Dermis microvascular lymphatic vessel endothelial cell (primary cell): ENCODE measurements around the gene ELL2. TPM values are rescaled to one million over a fixed set of nuclear protein-coding genes. Genes with fewer than 3 reads are reported as not detected.
"Not testable (repeated sequence)": the region's sequence is repeated elsewhere in the genome, so short reads cannot be mapped to it uniquely, and the experiment has no call there.

Experiments used
- DNase-seq, 2 donors: peaks; one replicate each; pipeline versions ENCODE4 v3.0.0 to v3.0.0-alpha.2; 2010; ENCODE audit warnings: low read depth in 2 of 2
- total RNA-seq: library from RNA; depleted of rRNA; stranded (reverse); fragments of >200 nt; gene quantifications from 2 replicates; pipeline ENCODE4 v1.2.1, GENCODE V29; 2014

ELL2 gene
- total RNA-seq, 1 donor from 2014 or later: 8.0 TPM

GRCh38 chr5:95931079-95931833 lies 30.4 kb downstream of the ELL2 start:
- peak; percentile 12 to 58 for DNase-seq

DNA sequence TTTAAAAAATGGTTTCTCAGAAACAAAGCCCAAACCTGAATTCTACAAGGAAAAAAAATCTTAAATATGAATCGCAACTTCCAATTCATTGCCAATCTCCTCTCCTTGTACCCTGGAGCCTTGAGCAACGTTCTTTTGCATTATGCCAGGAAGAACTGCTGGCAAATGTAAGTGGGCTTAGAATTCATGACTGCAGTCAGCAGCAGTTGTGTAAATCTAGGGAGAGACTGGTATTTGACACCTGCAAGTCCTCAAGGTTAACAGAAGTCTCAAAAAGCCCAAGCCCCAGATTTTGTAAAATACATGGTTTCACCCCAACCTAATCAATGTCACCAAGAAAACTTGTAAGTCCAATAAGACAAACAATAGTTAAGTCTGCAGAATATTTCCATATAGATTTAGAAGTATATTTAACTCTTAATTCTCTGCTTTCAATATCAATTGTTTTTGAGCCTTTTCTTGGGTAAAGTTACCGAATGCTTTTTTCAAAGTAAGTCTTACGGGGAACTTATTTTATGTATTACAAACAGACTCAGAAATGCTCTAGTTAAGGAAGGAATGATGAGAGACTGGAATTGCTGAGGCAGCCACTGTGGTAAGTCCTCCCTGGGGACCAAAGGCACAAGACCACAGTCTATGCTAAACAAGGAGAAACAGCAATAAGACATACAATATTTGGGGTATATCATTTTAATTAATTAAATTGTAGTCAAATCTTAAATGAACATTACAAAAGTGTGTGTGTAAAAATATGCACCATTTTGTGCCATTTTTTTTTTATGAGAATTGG lies 31.3 kb downstream of the ELL2 start:
- DNase-seq: no peak

GRCh38 chr5:95928724-95929253 lies 32.9 kb downstream of the ELL2 start:
- no peak for DNase-seq

GRCh38 chr5:95927927-95928723 lies 33.5 kb downstream of the ELL2 start:
- DNase-seq: peak; percentile 6 to 46

DNA sequence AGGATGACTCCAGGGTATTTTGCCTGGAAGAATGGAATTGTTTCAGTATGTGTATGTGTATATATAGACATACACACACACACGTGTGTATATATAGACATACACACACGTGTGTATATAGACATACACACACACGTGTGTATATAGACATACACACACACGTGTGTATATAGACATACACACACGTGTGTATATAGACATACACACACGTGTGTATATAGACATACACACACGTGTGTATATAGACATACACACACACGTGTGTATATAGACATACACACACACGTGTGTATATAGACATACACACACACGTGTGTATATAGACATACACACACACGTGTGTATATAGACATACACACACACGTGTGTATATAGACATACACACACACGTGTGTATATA lies 34.4 kb downstream of the ELL2 start:
- DNase-seq: not testable (repeated sequence)

- no peak for DNase-seq
These were observed 35.7 kb downstream of the ELL2 start for GRCh38 chr5:95925939-95926338.

DNA sequence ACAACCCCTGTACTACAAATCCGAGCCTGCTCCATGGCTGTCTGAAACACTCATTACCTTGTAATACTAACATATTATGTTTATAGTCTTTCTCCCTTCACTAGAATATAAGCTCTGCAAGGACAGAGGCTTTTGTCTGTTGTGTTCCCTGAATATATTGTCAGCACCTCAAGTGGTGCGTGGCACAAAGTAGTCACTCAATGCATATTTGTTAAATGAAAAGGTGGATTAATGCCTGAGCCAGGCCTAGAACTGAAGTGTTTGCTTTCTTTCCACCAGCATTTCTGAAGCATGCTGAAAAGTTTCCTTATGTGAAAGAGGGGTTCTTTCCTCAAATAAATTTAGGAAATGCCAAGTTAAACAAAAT lies 36.3 kb downstream of the ELL2 start:
- DNase-seq: no peak

GRCh38 chr5:95924720-95925377 lies 36.8 kb downstream of the ELL2 start:
- DNase-seq: no peak

GRCh38 chr5:95923918-95924544 lies 37.6 kb downstream of the ELL2 start:
- DNase-seq: no peak

DNA sequence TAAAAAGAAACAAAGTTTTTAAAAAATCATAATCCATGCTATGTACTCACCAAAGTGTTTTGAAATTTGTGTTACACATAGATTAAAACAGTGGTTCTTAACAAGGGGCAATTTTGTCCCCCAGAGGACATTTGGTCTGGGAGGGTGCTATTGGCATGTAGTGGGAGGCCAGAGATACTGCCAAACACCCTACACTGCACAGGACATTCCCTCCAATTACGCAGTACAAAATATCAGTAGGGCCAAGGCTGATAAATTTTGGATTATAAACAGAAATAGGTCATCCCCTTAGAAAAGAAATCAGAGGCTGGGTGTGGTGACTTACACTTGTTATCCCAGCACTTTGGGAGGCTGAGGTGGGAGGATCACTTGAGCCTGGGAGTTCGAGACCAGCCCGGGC lies 38.9 kb downstream of the ELL2 start:
- DNase-seq: no peak

DNA sequence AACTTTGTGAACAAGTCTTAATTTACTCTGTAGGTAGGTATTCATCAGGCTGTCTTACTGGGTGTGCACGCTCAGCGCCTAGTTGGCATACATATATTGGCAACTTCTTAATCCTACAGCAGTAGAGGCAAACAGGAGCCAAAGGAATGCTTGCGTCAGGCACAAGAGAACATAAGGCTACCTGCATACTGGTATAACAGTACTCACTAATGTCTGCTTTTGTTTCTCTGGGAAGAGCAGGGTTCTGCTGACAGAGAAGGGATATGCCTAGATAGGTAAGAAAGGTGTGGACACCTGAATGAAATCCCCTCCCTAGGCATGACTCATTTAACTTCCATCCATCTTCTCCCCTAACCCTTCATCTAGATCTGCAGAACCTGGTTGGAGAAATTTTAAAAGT lies 40.1 kb downstream of the ELL2 start:
- DNase-seq: no peak

DNA sequence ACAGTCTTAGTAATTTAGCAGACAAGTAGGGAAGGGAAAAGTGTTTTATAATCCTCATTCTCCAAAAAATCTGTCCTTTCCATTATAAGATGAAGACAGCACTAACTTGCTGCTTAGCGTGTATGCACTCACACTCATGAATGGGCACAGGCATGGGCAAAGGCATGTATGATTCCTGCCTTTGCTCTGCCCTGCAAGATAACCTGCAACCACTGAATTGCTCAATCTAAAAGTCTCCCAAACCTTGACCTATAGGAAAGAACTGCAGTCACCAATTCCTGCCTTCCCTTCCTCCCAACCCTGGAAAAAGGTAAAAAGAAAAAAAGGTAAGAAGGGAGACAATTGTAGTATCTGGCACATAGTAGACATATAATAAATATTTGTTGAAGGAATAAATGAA lies 40.8 kb downstream of the ELL2 start:
- DNase-seq: no peak

- DNase-seq: no peak
These were observed 42.0 kb downstream of the ELL2 start for GRCh38 chr5:95919658-95920057.

DNA sequence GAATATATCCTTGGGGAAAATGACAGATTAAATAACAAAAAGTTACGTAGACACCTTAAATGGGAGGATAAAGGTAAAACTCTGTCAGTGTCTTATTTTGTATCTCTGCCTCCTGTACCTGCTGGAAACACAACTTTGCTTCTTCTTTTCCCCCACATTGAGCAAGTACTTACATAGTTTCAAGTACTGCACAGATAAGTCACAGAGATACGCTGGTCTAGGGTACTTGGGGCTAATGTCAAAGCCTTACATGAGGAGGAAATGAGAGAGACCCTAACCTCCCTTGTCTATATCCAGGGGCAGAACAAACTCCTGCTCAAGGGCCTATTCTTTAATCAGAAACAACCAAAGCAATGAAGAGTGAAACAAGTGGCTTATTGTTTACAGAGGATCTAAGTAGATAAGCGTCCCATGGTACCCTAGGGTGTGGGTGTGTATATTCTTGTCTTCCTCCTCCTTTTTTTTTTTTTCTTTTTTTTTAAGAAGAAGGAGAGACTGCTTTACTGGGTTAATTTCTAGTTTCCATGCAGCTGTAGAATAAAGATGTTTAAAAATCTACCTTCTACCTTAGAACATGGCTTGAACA lies 43.1 kb downstream of the ELL2 start:
- DNase-seq: no peak

DNA sequence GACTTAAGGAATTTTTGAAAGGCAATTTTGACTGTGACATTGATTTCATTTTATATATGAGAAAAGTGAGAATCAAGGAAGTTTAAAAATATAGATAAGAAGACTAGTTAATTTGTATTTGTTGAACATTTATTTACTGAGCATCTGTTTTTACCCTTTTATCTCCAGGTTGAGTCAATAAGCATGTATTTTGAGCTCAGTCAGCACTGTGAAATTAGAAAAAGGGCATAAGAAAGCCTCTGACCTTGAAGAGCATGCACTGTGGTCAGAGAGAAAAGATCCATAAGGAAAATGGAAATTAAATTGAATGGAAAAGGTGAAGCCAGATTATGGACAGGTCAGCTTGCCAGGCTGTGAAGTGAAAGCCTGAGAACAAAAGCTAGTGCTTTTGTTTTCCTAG lies 44.4 kb downstream of the ELL2 start:
- no peak for DNase-seq

DNA sequence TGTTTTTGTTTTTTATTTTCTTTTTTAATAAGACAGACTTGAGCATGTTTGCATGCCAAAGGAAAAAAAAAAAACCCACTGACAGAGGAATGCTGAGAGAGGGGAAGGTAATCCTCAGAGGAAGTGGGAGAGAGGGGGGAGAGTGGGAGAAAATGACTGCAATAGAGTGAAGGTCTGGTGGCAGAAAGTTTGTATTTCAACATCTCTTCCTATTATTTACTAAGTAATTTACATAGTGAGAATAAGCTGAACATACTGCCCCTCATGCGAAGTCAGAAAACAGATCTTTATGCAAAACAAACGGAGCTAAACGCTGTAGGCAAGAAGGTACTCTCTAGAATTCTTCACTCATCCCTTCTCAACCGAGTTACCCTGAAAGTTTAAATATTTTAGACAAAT lies 45.0 kb downstream of the ELL2 start:
- no peak for DNase-seq

DNA sequence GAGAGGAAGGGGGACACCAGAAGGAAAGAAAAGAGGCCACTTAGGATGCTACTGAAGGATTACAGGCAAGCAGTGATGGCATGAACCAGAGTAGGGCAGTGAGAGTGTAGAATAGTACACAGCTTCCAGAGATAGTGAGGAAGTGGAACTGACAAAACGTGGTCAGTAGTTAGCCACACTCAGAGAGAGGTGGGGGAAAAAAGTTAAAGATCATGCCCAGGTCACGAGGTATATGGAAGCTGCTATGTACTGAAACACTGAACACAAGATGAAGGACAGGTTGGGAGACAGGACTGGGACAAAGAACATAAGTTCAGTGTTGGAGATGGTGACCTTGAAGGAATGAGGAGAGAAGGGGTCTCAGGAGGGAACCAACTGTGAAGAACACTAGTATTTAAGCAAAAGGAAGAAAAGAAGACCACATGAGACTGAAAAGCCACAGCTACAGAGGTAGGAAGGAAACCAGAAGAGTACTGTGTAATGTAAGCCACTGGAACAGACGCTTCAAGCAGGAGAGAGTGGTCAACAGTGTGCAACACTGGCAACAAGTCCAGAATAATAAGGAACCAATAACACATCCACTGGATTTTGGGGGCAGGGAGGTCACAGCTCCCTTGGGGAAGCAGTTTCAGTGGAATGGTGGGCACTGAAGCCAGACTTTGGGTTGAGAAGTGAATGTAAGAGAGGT lies 45.5 kb downstream of the ELL2 start:
- DNase-seq: no peak

- no peak for DNase-seq
These were observed 48.0 kb downstream of the ELL2 start for GRCh38 chr5:95913663-95914062.

GRCh38 chr5:95912029-95912428 lies 49.6 kb downstream of the ELL2 start:
- no peak for DNase-seq

DNA sequence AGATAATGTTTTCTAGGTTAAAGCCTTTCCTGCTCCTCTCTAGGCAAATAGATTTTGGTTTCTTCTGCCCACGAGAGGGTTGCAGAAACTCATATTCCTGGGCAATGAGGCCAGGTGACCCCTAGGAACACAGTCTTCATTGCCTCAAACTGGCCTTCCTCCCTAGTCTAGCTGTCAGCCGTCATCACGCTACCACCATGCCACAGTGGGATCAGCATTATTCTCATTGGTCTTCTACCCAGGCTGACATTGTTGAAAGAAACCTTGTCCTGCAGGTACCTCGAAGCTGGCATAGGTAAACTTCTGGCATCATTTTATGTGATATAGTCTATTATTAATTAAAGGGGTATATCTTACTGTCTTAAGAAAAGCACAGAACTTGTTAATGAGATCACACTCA lies 51.1 kb downstream of the ELL2 start:
- no peak for DNase-seq
